NCI-H748 (cell line): Measurements from ENCODE around the gene RAB6A.

Experiments used
- DNase-seq: peaks from one replicate; lab custom pipeline; 2025; ENCODE audit not compliant: unreplicated experiment; lab: John Stamatoyannopoulos, UW

Gene RAB6A

GRCh38 chr11:73656985-73657384, 103.9 kb downstream of the RAB6A start:
- no peak for DNase-seq

- no peak for DNase-seq
Measured at GRCh38 chr11:73655686-73656085, 105.2 kb downstream of the RAB6A start.

- DNase-seq = no peak
Measured at GRCh38 chr11:73654482-73655021, 106.3 kb downstream of the RAB6A start.

DNA sequence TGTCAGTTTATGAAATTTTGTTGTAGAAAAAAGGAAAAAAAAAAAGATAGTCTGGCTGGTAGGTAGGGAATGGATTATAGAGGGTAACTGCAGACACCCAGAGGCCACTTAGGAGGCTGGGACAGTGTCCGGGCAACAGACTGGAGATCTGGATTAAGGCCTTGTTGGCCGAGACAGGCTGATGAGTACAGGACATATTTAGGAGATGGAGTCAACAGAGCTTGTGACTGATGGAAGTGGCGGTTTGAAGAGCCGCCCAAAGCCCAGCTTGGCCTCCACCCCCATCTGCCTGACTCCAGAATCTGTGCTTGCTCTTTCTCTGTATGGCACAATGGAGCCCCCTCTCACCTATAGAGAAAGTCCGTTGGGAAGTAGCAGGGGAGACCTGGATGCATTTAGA, 106.9 kb downstream of the RAB6A start:
- DNase-seq = no peak

GRCh38 chr11:73652856-73653559, 107.9 kb downstream of the RAB6A start:
- DNase-seq = peak; percentile 34

GRCh38 chr11:73652046-73652730, 108.7 kb downstream of the RAB6A start:
- peak; percentile 69 for DNase-seq

DNA sequence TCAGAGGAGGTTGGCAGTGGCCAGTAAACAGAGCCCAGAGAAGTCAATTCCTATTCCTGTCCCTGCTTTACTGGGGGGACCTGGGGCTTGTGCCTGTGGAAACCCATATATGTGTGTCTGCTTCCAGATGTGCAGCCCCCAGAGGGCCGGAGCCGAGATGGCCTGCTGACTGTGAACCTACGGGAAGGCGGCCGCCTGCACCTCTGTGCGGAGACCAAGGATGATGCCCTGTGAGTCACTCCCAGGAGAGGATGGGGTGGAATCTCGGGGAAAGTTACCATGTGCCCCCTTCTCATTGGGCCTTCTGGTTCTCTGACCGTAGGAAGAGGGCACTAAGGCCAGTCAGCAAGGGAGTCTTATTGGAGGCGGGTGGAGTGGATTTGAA, 109.2 kb downstream of the RAB6A start:
- DNase-seq = no peak

DNA sequence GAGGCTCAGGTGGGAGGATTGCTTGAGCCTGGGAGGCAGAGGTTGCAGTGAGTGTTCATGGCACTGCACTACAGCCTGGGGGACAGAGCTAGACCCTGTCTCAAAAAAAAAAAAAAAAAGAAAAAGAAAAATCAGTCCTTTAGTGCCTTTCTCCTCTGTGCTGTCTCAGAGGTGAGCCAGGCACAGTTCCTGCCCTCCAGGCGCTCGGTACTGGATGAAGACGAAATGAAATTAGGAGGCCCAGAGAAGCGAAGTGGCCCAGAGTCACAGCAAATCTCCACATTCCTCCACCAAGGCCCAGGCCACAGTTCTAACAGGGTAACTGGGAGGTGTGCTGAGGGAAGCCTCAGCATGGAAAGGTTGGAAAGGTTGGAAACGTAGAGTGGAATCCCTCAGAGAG, 109.6 kb downstream of the RAB6A start:
- DNase-seq = no peak

GRCh38 chr11:73650400-73650799, 110.5 kb downstream of the RAB6A start:
- DNase-seq = no peak

DNA sequence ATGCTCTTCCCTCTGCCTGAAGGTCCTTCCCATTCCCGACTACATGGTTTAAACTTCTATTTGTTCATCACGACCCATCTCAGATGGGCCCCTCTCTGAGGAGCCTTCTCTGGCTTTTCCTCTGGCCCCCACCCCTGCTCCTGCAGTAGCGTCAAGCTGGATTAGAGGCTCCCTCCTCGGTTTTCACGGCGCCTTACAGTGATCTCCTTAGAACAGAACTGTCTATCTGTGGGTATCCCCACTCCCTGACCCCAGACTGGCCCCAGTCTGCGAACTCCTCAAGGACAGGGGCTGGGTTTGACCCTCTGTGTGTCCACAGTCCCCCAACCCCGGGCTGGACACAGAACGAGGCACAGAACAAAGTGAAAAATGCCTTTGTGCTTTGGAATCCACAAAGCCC, 111.7 kb downstream of the RAB6A start:
- no peak for DNase-seq

- DNase-seq = no peak
Measured at GRCh38 chr11:73648571-73649046, 112.3 kb downstream of the RAB6A start.

- no peak for DNase-seq
Measured at GRCh38 chr11:73648121-73648520, 112.8 kb downstream of the RAB6A start.

- peak; percentile 97 for DNase-seq
Measured at GRCh38 chr11:73647459-73648100, 113.3 kb downstream of the RAB6A start.

DNA sequence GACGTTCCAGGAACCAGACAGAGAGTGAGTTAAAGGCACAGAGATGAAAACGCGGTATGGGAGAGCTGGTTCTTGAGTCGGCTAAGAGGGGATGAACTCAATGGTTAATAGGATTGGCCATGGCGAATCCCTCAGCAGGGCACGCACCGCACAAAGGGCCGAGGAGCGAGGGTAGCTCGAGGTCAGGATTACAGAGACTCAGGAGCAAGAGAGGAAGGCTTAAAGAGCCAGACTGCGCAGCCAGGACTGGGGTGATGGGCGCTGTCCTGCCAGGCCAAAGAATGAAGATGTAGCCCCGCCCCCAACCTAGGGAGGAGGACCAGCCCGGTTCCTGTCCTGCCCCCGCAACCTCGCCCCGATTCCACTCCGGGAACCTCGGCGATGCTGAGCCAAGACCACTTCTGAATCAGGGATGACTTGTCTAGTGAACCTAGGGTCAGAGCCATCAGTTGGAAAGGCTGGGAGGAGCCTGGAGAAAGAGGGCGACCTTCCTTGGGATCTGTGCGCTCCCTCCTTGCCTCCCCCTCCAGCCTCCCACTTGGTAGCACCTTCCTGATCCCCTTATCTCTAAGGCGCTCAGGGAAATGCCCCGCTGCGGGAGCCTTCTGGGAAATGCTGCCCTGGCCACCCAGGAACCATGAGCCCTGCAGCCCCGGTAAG, 114.8 kb downstream of the RAB6A start, which contains the start of gene PLEKHB1:
Gene PLEKHB1 (plus strand): TSS at position 610 of the 660 bp plus-strand sequence. CDS start 28 bp downstream, at position 638.
- no peak for DNase-seq

DNA sequence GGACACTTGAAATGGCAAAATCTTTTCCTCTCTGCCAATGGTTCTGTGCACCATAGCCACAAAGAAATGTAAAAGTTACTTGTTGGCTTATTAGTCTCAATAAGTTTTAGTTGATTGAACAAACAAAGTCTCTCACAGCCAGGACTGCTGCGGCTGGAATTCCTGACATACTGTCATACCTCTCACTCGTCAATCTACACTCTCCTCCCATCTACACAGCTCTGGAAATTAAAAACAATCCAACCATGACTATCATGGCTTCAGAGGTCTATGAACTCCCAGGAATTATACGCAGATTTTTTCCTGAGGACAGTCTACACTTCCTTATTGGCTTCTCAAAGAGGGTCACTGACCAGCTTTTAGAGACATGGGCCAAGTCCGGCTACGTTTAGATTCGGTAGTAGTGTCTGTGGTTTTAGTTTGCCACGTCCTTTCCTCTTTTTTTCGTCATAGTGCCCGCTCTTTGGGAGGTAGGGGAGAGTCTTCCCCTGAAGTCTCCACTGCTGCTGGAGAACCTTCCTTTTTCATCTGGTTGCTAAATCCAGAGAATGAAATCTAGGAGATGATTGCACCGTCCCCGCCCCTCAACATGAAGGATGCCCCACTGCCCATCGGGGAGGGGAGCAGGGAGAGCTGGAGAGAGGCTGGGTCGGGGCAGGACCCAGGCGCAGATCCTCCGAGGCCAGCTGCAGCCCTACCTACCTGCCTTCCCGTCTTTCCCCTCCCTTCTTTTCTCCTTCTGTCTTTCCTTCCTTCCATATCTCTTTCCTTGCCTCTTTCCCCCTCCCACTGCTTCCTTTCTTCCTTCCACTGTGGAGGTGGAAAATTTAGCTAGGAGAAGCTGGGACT, 115.5 kb downstream of the RAB6A start:
- no peak for DNase-seq

GRCh38 chr11:73641668-73642067, 119.2 kb downstream of the RAB6A start:
- DNase-seq = no peak

- no peak for DNase-seq
Measured at GRCh38 chr11:73640592-73640991, 120.3 kb downstream of the RAB6A start.

DNA sequence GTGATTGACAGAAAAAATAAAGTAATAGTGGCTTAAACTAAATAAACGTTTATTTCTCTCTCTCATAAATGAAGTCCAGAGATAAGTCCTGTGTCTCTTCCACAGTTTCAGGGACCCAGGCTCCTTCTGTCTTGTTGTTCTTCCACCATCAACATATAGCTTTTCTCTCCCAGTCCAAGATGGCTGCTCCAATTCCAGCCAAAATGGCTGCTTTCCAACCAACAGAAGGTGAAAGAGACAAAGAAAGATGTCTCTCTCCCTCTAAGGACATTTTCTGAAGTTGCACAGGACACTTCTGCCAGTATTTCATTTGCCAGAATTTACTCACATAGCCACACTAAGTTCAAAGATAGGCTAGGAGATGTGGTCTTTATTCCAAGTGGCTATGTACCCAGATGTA, 123.9 kb downstream of the RAB6A start:
- DNase-seq = no peak

DNA sequence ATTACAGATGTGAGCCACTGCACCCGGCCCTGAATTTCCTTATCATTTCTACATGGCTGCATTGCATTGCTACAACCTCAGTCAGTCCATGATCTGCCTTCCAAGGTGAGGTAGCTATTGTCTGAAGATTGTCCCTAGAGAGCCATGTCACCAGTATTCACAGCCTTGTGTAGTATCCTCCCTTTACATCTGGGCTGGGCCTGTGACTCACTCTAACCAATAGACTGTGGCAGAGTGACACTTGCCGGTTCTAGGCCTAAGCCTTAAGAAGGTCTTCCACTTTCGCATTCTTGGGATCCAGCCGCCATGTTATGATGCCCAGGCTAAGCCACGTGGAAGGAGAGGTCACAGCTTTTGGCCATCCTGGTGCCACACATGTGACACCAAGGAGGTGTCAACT, 124.6 kb downstream of the RAB6A start:
- DNase-seq = no peak

DNA sequence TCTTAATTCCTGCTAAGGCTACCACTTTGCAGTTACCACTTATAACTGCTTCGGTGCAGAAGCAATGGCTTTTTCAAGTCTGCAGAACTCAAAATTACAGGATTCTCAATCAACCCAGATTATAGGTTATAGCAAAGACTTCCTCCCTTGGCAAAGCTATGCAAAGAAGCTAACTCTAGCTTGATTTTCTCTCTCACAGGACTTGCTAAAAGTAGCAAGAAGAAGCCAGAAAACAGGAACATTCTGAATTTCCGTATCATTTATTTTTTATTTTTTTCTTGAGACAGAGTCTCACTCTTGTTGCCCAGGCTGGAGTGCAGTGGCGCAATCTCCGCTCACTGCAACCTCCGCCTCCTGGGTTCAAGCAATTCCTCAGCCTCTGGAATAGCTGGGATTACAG, 125.2 kb downstream of the RAB6A start:
- no peak for DNase-seq
